MM.1S (cell line): ENCODE results near the gene TMEM176B.

Source experiments
- DNase-seq: peaks from one replicate; pipeline ENCODE4 v3.0.0-alpha.2; 2015
- H2AFZ ChIP-seq: fragments of 300-600 bp; sonication (generic); 2 replicates; pipeline ENCODE4 v1.6.0; 2016; ENCODE audit warnings: antibody characterized with exemption, low read length
- H3F3A ChIP-seq: fragments of 300-600 bp; sonication (generic); 2 replicates; pipeline ENCODE4 v1.6.1; 2016; ENCODE audit warnings: mild to moderate bottlenecking, antibody characterized with exemption, low read length, moderate library complexity, mixed read lengths; ENCODE audit not compliant: insufficient read depth
- H3K27ac ChIP-seq: fragments of 300-600 bp; sonication (generic); 2 replicates; pipeline ENCODE4 v1.5.1; 2016; ENCODE audit warnings: mild to moderate bottlenecking, low read length
- H3K27me3 ChIP-seq: fragments of 300-600 bp; sonication (generic); replicated peaks from 2 replicates; pipeline ENCODE4 v1.6.0; 2016; ENCODE audit warnings: low read length; ENCODE audit not compliant: insufficient read depth
- H3K36me3 ChIP-seq: fragments of 300-600 bp; sonication (generic); replicated peaks from 2 replicates; pipeline ENCODE4 v1.6.1; 2016; ENCODE audit warnings: mild to moderate bottlenecking, low read length, mixed read lengths; ENCODE audit not compliant: insufficient read depth
- H3K4me1 ChIP-seq: fragments of 300-600 bp; sonication (generic); 2 replicates; pipeline ENCODE4 v1.6.1; 2016; ENCODE audit warnings: low read length, mixed read lengths
- H3K4me2 ChIP-seq: fragments of 300-600 bp; sonication (generic); 2 replicates; pipeline ENCODE4 v1.6.0; 2016; ENCODE audit warnings: low read depth, low read length
- H3K4me3 ChIP-seq: fragments of 300-600 bp; sonication (generic); 2 replicates; pipeline ENCODE4 v1.5.1; 2016; ENCODE audit warnings: low read length, mixed read lengths
- H3K79me2 ChIP-seq: fragments of 300-600 bp; sonication (generic); 2 replicates; pipeline ENCODE4 v1.6.1; 2016; ENCODE audit warnings: mixed run types, low read length, mixed read lengths
- H3K9ac ChIP-seq: fragments of 300-600 bp; sonication (generic); 2 replicates; pipeline ENCODE4 v1.6.1; 2016; ENCODE audit warnings: low read length, mixed read lengths
- H3K9me2 ChIP-seq: fragments of 300-600 bp; sonication (generic); replicated peaks from 2 replicates; pipeline ENCODE4 v1.6.1; 2016; ENCODE audit warnings: mild to moderate bottlenecking, low read length, mixed read lengths; ENCODE audit not compliant: insufficient read depth
- H3K9me3 ChIP-seq: fragments of 300-600 bp; sonication (generic); replicated peaks from 2 replicates; pipeline ENCODE4 v1.6.1; 2016; ENCODE audit warnings: mild to moderate bottlenecking, low read length, mixed read lengths; ENCODE audit not compliant: insufficient read depth
- H4K20me1 ChIP-seq: fragments of 300-600 bp; sonication (generic); 2 replicates; pipeline ENCODE4 v1.6.1; 2016; ENCODE audit warnings: mild to moderate bottlenecking, low read length, moderate library complexity, mixed read lengths; ENCODE audit not compliant: insufficient read depth
- EZH2 ChIP-seq: fragments of 300-600 bp; sonication (generic); optimal IDR thresholded peaks from 2 replicates; pipeline ENCODE3; 2017; ENCODE audit warnings: low read depth, mild to moderate bottlenecking, antibody characterized with exemption, low read length, mixed read lengths
- EZH2phosphoT487 ChIP-seq: fragments of 300-600 bp; sonication (generic); IDR thresholded peaks from 2 replicates; pipeline ENCODE4 v1.6.1; 2018; ENCODE audit warnings: antibody characterized with exemption, low read length
- TF ChIP-seq, protein P1 (sequence below): fragments of 300-600 bp; sonication (generic); IDR thresholded peaks from 2 replicates; pipeline ENCODE4 v1.5.1; 2016; ENCODE audit warnings: antibody characterized with exemption, low read length, mixed read lengths

Gene TMEM176B

DNA sequence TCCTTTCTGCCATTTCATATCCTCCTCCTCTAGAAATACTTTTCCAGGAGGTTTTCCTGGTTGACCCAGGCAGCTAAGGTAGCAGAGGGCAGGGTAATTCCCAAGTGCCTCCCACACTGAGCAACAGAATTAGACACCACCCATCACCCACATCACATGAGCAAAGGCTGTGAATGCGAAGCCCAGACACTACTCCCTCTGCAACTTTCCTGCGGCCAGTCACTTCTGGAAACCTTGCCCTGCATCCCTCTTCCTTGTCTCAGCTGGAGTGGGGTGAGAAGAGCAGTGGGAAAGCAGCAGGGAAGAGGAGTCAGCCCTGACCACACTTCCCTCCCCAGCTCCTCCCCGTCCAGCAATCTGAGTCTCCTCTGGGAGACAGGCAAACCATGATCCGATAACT is 15.2 kb downstream of the TMEM176B start:
- Histone ChIP-seq H3K27ac (no peak overlapping the region), H3K79me2 (no peaks in the 10 kb centered on the region), H3K4me2 (no peak overlapping the region), H3F3A (no peaks in the 10 kb centered on the region), H3K9me2 (no peaks in the 10 kb centered on the region), H3K9ac (no peak overlapping the region), H3K27me3 (no peaks in the 10 kb centered on the region), H3K4me3 (no peak overlapping the region), H2AFZ (no peak overlapping the region), H4K20me1 (no peaks in the 10 kb centered on the region), H3K4me1 (no peaks in the 10 kb centered on the region), H3K36me3 (no peaks in the 10 kb centered on the region), H3K9me3 (no peaks in the 10 kb centered on the region)
- no peak for DNase-seq
- no peak for TF ChIP-seq EZH2phosphoT487
- no peak for TF ChIP-seq EZH2
- TF ChIP-seq, protein P1, sequence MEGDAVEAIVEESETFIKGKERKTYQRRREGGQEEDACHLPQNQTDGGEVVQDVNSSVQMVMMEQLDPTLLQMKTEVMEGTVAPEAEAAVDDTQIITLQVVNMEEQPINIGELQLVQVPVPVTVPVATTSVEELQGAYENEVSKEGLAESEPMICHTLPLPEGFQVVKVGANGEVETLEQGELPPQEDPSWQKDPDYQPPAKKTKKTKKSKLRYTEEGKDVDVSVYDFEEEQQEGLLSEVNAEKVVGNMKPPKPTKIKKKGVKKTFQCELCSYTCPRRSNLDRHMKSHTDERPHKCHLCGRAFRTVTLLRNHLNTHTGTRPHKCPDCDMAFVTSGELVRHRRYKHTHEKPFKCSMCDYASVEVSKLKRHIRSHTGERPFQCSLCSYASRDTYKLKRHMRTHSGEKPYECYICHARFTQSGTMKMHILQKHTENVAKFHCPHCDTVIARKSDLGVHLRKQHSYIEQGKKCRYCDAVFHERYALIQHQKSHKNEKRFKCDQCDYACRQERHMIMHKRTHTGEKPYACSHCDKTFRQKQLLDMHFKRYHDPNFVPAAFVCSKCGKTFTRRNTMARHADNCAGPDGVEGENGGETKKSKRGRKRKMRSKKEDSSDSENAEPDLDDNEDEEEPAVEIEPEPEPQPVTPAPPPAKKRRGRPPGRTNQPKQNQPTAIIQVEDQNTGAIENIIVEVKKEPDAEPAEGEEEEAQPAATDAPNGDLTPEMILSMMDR: no peak

DNA sequence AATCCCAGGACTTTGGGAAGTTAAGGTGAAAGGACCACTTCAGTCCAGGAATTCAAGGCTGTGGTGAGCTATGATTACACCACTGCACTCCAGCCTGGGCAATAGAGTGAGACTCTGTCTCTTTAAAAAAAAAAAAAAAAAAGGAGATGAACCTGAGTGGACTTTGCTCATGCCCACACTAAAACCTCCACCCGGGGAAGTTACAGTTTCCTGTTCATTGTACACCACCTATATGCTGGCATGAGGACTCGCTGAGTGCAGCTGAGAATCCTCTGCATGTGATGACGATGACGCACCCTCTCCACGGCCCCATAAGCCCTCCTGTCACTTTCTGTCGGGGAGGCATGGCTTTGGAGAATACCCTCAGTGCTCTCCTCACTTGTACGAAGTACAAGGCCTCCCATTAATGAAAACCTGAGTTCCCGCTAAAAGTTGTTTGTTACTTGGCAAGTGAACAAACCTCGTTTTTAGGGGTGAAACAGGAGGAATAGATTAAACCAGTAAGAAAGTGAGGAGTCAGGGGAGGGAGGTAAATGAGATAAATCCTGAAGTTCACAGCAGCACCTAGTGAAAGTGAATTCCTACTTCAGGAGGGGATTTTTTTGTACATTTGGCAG is 15.9 kb downstream of the TMEM176B start:
- TF ChIP-seq EZH2phosphoT487 (no peak), EZH2 (no peak)
- TF ChIP-seq, protein P1: no peak
- Histone ChIP-seq H3K9ac (no peak overlapping the region), H3K4me3 (no peak overlapping the region), H2AFZ (no peak overlapping the region), H3K9me3 (no peaks in the 10 kb centered on the region), H3K27me3 (no peaks in the 10 kb centered on the region), H3K9me2 (no peaks in the 10 kb centered on the region), H3K36me3 (no peaks in the 10 kb centered on the region), H3K27ac (no peak overlapping the region), H3K79me2 (no peaks in the 10 kb centered on the region), H3K4me1 (no peaks in the 10 kb centered on the region), H4K20me1 (no peaks in the 10 kb centered on the region), H3K4me2 (no peak overlapping the region), H3F3A (no peaks in the 10 kb centered on the region)
- DNase-seq: no peak

DNA sequence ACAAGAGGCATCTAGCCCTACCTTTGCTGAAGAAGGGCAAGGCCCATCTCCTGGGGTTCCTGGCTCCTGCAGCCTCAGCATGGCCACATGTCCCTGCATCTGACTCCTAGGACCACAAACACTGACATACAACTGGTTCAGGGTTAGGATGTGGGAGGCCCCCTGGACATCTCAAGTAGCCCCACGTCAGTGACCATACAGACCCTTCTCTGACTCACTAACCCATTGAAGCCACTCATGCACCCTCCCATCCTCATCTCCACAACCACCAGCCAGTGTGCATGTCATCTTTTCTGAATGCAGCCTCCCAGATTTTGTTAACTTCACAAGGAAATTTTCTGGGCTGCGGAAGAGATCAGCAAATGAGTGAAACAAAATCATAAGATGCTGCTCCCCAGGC is 18.2 kb downstream of the TMEM176B start:
- H3K36me3 ChIP-seq: no peaks in the 10 kb centered on the region
- H3K9me2 ChIP-seq: no peaks in the 10 kb centered on the region
- no peak overlapping the region for H3K27ac ChIP-seq
- H3K4me2 ChIP-seq: no peak overlapping the region
- H3F3A ChIP-seq: no peaks in the 10 kb centered on the region
- no peak overlapping the region for H3K4me3 ChIP-seq
- H3K27me3 ChIP-seq: no peaks in the 10 kb centered on the region
- H3K9ac ChIP-seq: no peak overlapping the region
- no peaks in the 10 kb centered on the region for H3K4me1 ChIP-seq
- no peaks in the 10 kb centered on the region for H3K79me2 ChIP-seq
- no peak overlapping the region for H2AFZ ChIP-seq
- TF ChIP-seq, protein P1: no peak
- TF ChIP-seq EZH2phosphoT487 (no peak), EZH2 (no peak)
- H3K9me3 ChIP-seq: no peaks in the 10 kb centered on the region
- H4K20me1 ChIP-seq: no peaks in the 10 kb centered on the region
- no peak for DNase-seq
